Measurements from ENCODE around the gene SDC1.

Gene SDC1

GRCh38 chr2:20192781-20193180, 32.1 kb downstream of the SDC1 start:
- DNase-seq (ENCODE audit: low read depth) = no peak

GRCh38 chr2:20191714-20192569, 33.0 kb downstream of the SDC1 start:
- H3K4me3 ChIP-seq (ENCODE audit: control insufficient read depth, low read depth, low read length) = no peak overlapping the region
- no peak for DNase-seq (ENCODE audit: low read depth)
- no peak for TF ChIP-seq CTCF (conservative IDR thresholded peaks at IDR 0.05; ENCODE audit: control insufficient read depth, insufficient read depth, low read depth, low read length)

More at GRCh38 chr2:20192781-20193180, 32.1 kb downstream of the SDC1 start:
- TF ChIP-seq CTCF (conservative IDR thresholded peaks at IDR 0.05; ENCODE audit: control insufficient read depth, insufficient read depth, low read depth, low read length) = no peak
- H3K4me3 ChIP-seq (ENCODE audit: control insufficient read depth, low read depth, low read length) = no peak overlapping the region

- H3K4me3 ChIP-seq (ENCODE audit: control insufficient read depth, low read depth, low read length) = no peak overlapping the region
- no peak for TF ChIP-seq CTCF (conservative IDR thresholded peaks at IDR 0.05; ENCODE audit: control insufficient read depth, insufficient read depth, low read depth, low read length)
- peak; percentile 10 for DNase-seq (ENCODE audit: low read depth)
Measured at GRCh38 chr2:20190876-20191713, 33.8 kb downstream of the SDC1 start.

GRCh38 chr2:20190170-20190569, 34.8 kb downstream of the SDC1 start:
- no peak for TF ChIP-seq CTCF (conservative IDR thresholded peaks at IDR 0.05; ENCODE audit: control insufficient read depth, insufficient read depth, low read depth, low read length)
- no peak overlapping the region for H3K4me3 ChIP-seq (ENCODE audit: control insufficient read depth, low read depth, low read length)
- no peak for DNase-seq (ENCODE audit: low read depth)

GRCh38 chr2:20189299-20189931, 35.5 kb downstream of the SDC1 start:
- no peak overlapping the region for H3K4me3 ChIP-seq (ENCODE audit: control insufficient read depth, low read depth, low read length)
- TF ChIP-seq CTCF (conservative IDR thresholded peaks at IDR 0.05; ENCODE audit: control insufficient read depth, insufficient read depth, low read depth, low read length) = no peak

GRCh38 chr2:20188851-20189250, 36.1 kb downstream of the SDC1 start:
- TF ChIP-seq CTCF (conservative IDR thresholded peaks at IDR 0.05; ENCODE audit: control insufficient read depth, insufficient read depth, low read depth, low read length) = no peak
- DNase-seq (ENCODE audit: low read depth) = no peak

More at GRCh38 chr2:20189299-20189931, 35.5 kb downstream of the SDC1 start:
- no peak for DNase-seq (ENCODE audit: low read depth)

More at GRCh38 chr2:20188851-20189250, 36.1 kb downstream of the SDC1 start:
- no peak overlapping the region for H3K4me3 ChIP-seq (ENCODE audit: control insufficient read depth, low read depth, low read length)

Data from fibroblast of mammary gland (primary cell).